H1 (cell line): ENCODE measurements around the gene C18orf63. TPM values are rescaled to one million over a fixed set of nuclear protein-coding genes. Genes with fewer than 3 reads are reported as not detected.
A peak's percentile ranks its signal among the peaks of the same experiment; 100 is the strongest.

Source experiments
- CTCF ChIA-PET: fragments of 300-600 bp; sonication (Branson Sonifier 250); formaldehyde crosslinking; loops from one replicate; lab custom pipeline; 2021; ENCODE audit not compliant: partially characterized antibody; lab: Charles Lee
- POLR2A ChIA-PET: fragments of 300-600 bp; sonication (Branson Sonifier 250); formaldehyde crosslinking; loops from one replicate; lab custom pipeline; 2021; ENCODE audit warnings: inconsistent platforms; ENCODE audit not compliant: partially characterized antibody; lab: Charles Lee
- DNase-seq, 2 experiments: peaks; one replicate each; pipeline versions ENCODE4 v3.0.0 to v3.0.0-alpha.2; 2010 to 2022; ENCODE audit warnings: low spot score in 2 of 2, low read depth in 1 of 2, mixed read lengths in 1 of 2
- FAIRE-seq: peaks from 2 replicates; lab custom pipeline; 2011; peaks lifted over from hg19 to GRCh38; lab: Jason Lieb, UNC
- H2AFZ ChIP-seq: 2 replicates; pipeline ENCODE4 v1.8.1; 2012; ENCODE audit warnings: low read length, inconsistent platforms
- H2AK5ac ChIP-seq: 2 replicates; pipeline ENCODE4 v1.6.1; 2013; ENCODE audit warnings: low read depth, low read length
- H2BK120ac ChIP-seq: replicated peaks from 2 replicates; pipeline ENCODE3; 2013; ENCODE audit warnings: low read depth, low read length, inconsistent platforms
- H2BK12ac ChIP-seq: 2 replicates; pipeline ENCODE4 v1.6.1; 2013; ENCODE audit warnings: low read depth, low read length
- H2BK15ac ChIP-seq: 2 replicates; pipeline ENCODE4 v1.6.1; 2013; ENCODE audit warnings: low read length
- H2BK20ac ChIP-seq: 2 replicates; pipeline ENCODE4 v1.6.1; 2013; ENCODE audit warnings: low read length
- H2BK5ac ChIP-seq: 2 replicates; pipeline ENCODE4 v1.6.1; 2013; ENCODE audit warnings: low read depth, low read length
- H3K14ac ChIP-seq: 2 replicates; pipeline ENCODE4 v1.6.1; 2013; ENCODE audit warnings: inconsistent platforms; ENCODE audit not compliant: insufficient read length
- H3K18ac ChIP-seq: 2 replicates; pipeline ENCODE4 v1.6.1; 2013; ENCODE audit warnings: low read length; ENCODE audit errors: extremely low read depth
- H3K23ac ChIP-seq: 2 replicates; pipeline ENCODE4 v1.6.1; 2013; ENCODE audit warnings: inconsistent platforms; ENCODE audit not compliant: insufficient read length
- H3K23me2 ChIP-seq: 2 replicates; pipeline ENCODE4 v1.6.1; 2013; ENCODE audit warnings: low read depth, low read length
- H3K27ac ChIP-seq: 2 replicates; pipeline ENCODE4 v1.6.1; 2011; ENCODE audit warnings: low read depth, low read length, inconsistent platforms
- H3K27me3 ChIP-seq, 4 experiments: replicated peaks in 1 of 4; 1 replicate in 1 of 4; 2 replicates in 3 of 4; pipeline versions ENCODE4 v1.6.1 to v1.8.1; 2011 to 2013; ENCODE audit warnings: low read length in 3 of 4, mild to moderate bottlenecking in 3 of 4, inconsistent platforms in 2 of 4, mixed read lengths in 2 of 4, moderate library complexity in 1 of 4; ENCODE audit not compliant: control insufficient read depth in 3 of 4, insufficient read depth in 3 of 4; ENCODE audit errors: extremely low read depth in 1 of 4
- H3K36me3 ChIP-seq, 4 experiments: 2 replicates each; pipeline versions ENCODE4 v1.6.1 to v1.8.1; 2011 to 2013; ENCODE audit warnings: mild to moderate bottlenecking in 4 of 4, low read length in 3 of 4, moderate library complexity in 2 of 4, control low read depth in 1 of 4, inconsistent platforms in 1 of 4; ENCODE audit not compliant: insufficient read depth in 4 of 4, control insufficient read depth in 2 of 4
- H3K4ac ChIP-seq: replicated peaks from 2 replicates; pipeline ENCODE3; 2013; ENCODE audit warnings: low read length, low read depth, mixed read lengths, inconsistent platforms; ENCODE audit not compliant: insufficient read length
- H3K4me1 ChIP-seq, 4 experiments: replicated peaks in 1 of 4; 1 replicate in 1 of 4; 2 replicates in 3 of 4; pipeline versions ENCODE4 v1.6.1 to v1.8.1; 2011 to 2013; ENCODE audit warnings: low read length in 3 of 4, inconsistent platforms in 2 of 4, mixed read lengths in 1 of 4; ENCODE audit not compliant: insufficient read depth in 4 of 4, control insufficient read depth in 3 of 4
- H3K4me2 ChIP-seq, 2 experiments: 2 replicates each; pipeline versions ENCODE4 v1.6.1 to v1.8.1; 2011 to 2013; ENCODE audit warnings: low read depth in 2 of 2, low read length in 2 of 2, control low read depth in 1 of 2, inconsistent platforms in 1 of 2, mild to moderate bottlenecking in 1 of 2; ENCODE audit not compliant: insufficient read depth in 1 of 2
- H3K4me3 ChIP-seq, 4 experiments: fragments of 200-600, 300-600 bp in 1 of 4; sonication (generic), shearing (Covaris generic), sonication (Bioruptor Twin) in 1 of 4; 2 replicates each; pipeline versions ENCODE4 v1.5.1 to v1.8.1; 2011 to 2016; ENCODE audit warnings: low read length in 4 of 4, low read depth in 3 of 4, control low read depth in 2 of 4, inconsistent platforms in 2 of 4, mild to moderate bottlenecking in 2 of 4, mixed read lengths in 1 of 4, moderate library complexity in 1 of 4; ENCODE audit not compliant: insufficient read depth in 2 of 4; ENCODE audit errors: extremely low read depth in 1 of 4
- H3K56ac ChIP-seq: replicated peaks from 2 replicates; pipeline ENCODE3; 2013; ENCODE audit warnings: low read depth, mild to moderate bottlenecking, mixed read lengths, low read length, inconsistent platforms; ENCODE audit not compliant: insufficient read length
- H3K79me1 ChIP-seq: 2 replicates; pipeline ENCODE4 v1.6.1; 2013; ENCODE audit warnings: low read depth, low read length, control low read depth
- H3K79me2 ChIP-seq, 2 experiments: 2 replicates each; pipeline versions ENCODE4 v1.6.1 to v1.8.1; 2012 to 2013; ENCODE audit warnings: low read length in 2 of 2, mild to moderate bottlenecking in 2 of 2, inconsistent platforms in 1 of 2; ENCODE audit not compliant: insufficient read depth in 2 of 2, control insufficient read depth in 1 of 2
- H3K9ac ChIP-seq, 4 experiments: replicated peaks in 1 of 4; 1 replicate in 1 of 4; 2 replicates in 3 of 4; pipeline versions ENCODE4 v1.6.1 to v1.8.1; 2011 to 2013; ENCODE audit warnings: low read depth in 3 of 4, low read length in 3 of 4, control low read depth in 2 of 4, mild to moderate bottlenecking in 2 of 4, moderate library complexity in 2 of 4, inconsistent platforms in 1 of 4; ENCODE audit errors: extremely low read depth in 1 of 4
- H3K9me3 ChIP-seq, 2 experiments: 2 replicates each; pipeline versions ENCODE4 v1.6.1 to v1.8.1; 2012 to 2013; ENCODE audit warnings: mild to moderate bottlenecking in 2 of 2, moderate library complexity in 2 of 2, control low read depth in 1 of 2, inconsistent platforms in 1 of 2, low read depth in 1 of 2, low read length in 1 of 2, mixed read lengths in 1 of 2; ENCODE audit not compliant: insufficient read depth in 2 of 2
- H4K20me1 ChIP-seq, 2 experiments: replicated peaks in 1 of 2; 2 replicates each; pipeline versions ENCODE3 to v1.8.1; 2011 to 2013; ENCODE audit warnings: inconsistent platforms in 2 of 2, low read length in 2 of 2, mild to moderate bottlenecking in 1 of 2; ENCODE audit not compliant: insufficient read depth in 2 of 2, control insufficient read depth in 1 of 2
- H4K5ac ChIP-seq: 2 replicates; pipeline ENCODE4 v1.6.1; 2013; ENCODE audit warnings: low read length, low read depth, mixed read lengths, inconsistent platforms; ENCODE audit not compliant: insufficient read length
- H4K8ac ChIP-seq: 2 replicates; pipeline ENCODE4 v1.8.0; 2013; ENCODE audit warnings: mild to moderate bottlenecking, moderate library complexity, low read length, inconsistent platforms; ENCODE audit not compliant: insufficient read depth; ENCODE audit errors: extremely low read depth
- H4K91ac ChIP-seq: replicated peaks from 2 replicates; pipeline ENCODE3; 2013; ENCODE audit warnings: low read length, mixed read lengths, inconsistent platforms; ENCODE audit not compliant: insufficient read length
- CEBPB ChIP-seq: IDR thresholded peaks from 2 replicates; pipeline ENCODE4 v1.6.1; 2012; ENCODE audit warnings: low read depth, low read length
- CHD2 ChIP-seq: IDR thresholded peaks from 2 replicates; pipeline ENCODE4 v1.6.1; 2012; ENCODE audit warnings: low read length, improper control_type of control experiment
- CTBP2 ChIP-seq: IDR thresholded peaks from 2 replicates; pipeline ENCODE4 v1.7.0; 2011; ENCODE audit warnings: borderline replicate concordance, mild to moderate bottlenecking, moderate library complexity, mixed read lengths, low read length; ENCODE audit not compliant: insufficient read depth, insufficient read length
- EP300 ChIP-seq, 2 experiments: IDR thresholded peaks; 1 replicate in 1 of 2; 2 replicates in 1 of 2; pipeline ENCODE4 v1.6.1; 2011 to 2012; ENCODE audit warnings: low read depth in 2 of 2, low read length in 2 of 2, mild to moderate bottlenecking in 2 of 2, borderline replicate concordance in 1 of 2, inconsistent platforms in 1 of 2, moderate library complexity in 1 of 2
- HDAC6 ChIP-seq: IDR thresholded peaks from one replicate; pipeline ENCODE4 v1.7.1; 2012; ENCODE audit warnings: low read depth, mild to moderate bottlenecking, inconsistent platforms, low read length, moderate library complexity
- NANOG ChIP-seq: IDR thresholded peaks from 2 replicates; pipeline ENCODE4 v1.6.1; 2011; ENCODE audit warnings: low read length, low read depth, mild to moderate bottlenecking, inconsistent platforms; ENCODE audit not compliant: insufficient read depth, poor library complexity, severe bottlenecking
- POLR2A ChIP-seq, 2 experiments: IDR thresholded peaks; 1 replicate in 1 of 2; 2 replicates in 1 of 2; pipeline ENCODE4 v1.6.1; 2011; ENCODE audit warnings: low read depth in 2 of 2, low read length in 2 of 2, mild to moderate bottlenecking in 2 of 2; ENCODE audit errors: control extremely low read depth in 1 of 2
- RXRA ChIP-seq: IDR thresholded peaks from 2 replicates; pipeline ENCODE4 v1.6.1; 2011; ENCODE audit warnings: low read depth, mild to moderate bottlenecking, low read length, moderate library complexity; ENCODE audit not compliant: insufficient read depth
- SAP30 ChIP-seq: fragments of 300-600 bp; sonication (generic); IDR thresholded peaks from 2 replicates; pipeline ENCODE4 v1.7.1; 2012; ENCODE audit warnings: low read length, moderate library complexity, mild to moderate bottlenecking, inconsistent platforms; ENCODE audit not compliant: insufficient read depth, insufficient replicate concordance
- SP2 ChIP-seq: IDR thresholded peaks from 2 replicates; pipeline ENCODE4 v1.6.1; 2012; ENCODE audit warnings: mild to moderate bottlenecking, low read length, inconsistent platforms
- TAF1 ChIP-seq: IDR thresholded peaks from 2 replicates; pipeline ENCODE4 v1.6.1; 2011; ENCODE audit warnings: mild to moderate bottlenecking, low read depth, low read length
- USF2 ChIP-seq: IDR thresholded peaks from 2 replicates; pipeline ENCODE4 v1.6.1; 2011; ENCODE audit warnings: low read length, improper control_type of control experiment
- ZNF274 ChIP-seq: IDR thresholded peaks from 2 replicates; pipeline ENCODE4 v1.7.0; 2012; ENCODE audit warnings: low read length, borderline replicate concordance; ENCODE audit errors: extremely low read depth
- WGBS, 2 experiments: shearing (Covaris generic) in 1 of 2; methylation state at CpG; one replicate each; pipeline versions ENCODE4 v1.1.6 to v1.1.7; 2013 to 2015; ENCODE audit warnings: low lambda C conversion rate in 2 of 2, mixed read lengths in 2 of 2, inconsistent platforms in 1 of 2, low coverage in 1 of 2, missing lambda C conversion rate in 1 of 2; ENCODE audit not compliant: insufficient replicate concordance in 2 of 2, insufficient coverage in 1 of 2, insufficient read length in 1 of 2; ENCODE audit errors: extremely low coverage in 1 of 2, missing lambda C conversion rate in 1 of 2; 5-methylcytosine and 5-hydroxymethylcytosine counted together
- polyA plus RNA-seq, 7 experiments: library from polyadenylated mRNA; depleted of rRNA in 3 of 7; stranded (reverse) in 5 of 7; unstranded in 2 of 7; fragments of >200 nt in 5 of 7; fragments of 200-250 nt in 2 of 7; gene quantifications; 1 replicate in 5 of 7; 2 replicates in 1 of 7; 4 replicates in 1 of 7; pipeline versions ENCODE4 v1.2.1 to v1.2.3, GENCODE V29; 2011 to 2013; ENCODE audit warnings: missing spikeins in 2 of 7, mixed read lengths in 2 of 7
- total RNA-seq: library from RNA; stranded (reverse); fragmentation: NEBNext Ultra II Directional; extraction: Animal tissue kit (Norgen Biotek cat#: 25700); gene quantifications from 2 replicates; pipeline ENCODE4 v1.2.1, GENCODE V29; 2021

C18orf63 gene
- total and polyA plus RNA-seq, 2 of the 8 experiments (the other 6 are each of a cell fraction or from before 2014, with no cell fraction given) = not detected

GRCh38 chr18:74275736-74276135 lies 39.9 kb upstream of the C18orf63 start:
- no peak overlapping the region for H3K23ac ChIP-seq
- TF ChIP-seq POLR2A (IDR thresholded peaks at IDR 0.05; ENCODE audit: control extremely low read depth in 1 of 2, low read depth in 2 of 2, low read length in 2 of 2) = no peak
- TF ChIP-seq ZNF274 = no peak
- no peak for TF ChIP-seq CTBP2
- no peak for TF ChIP-seq RXRA
- no peak for TF ChIP-seq CHD2
- no peak for TF ChIP-seq SAP30
- no peak for TF ChIP-seq USF2
- no peak for TF ChIP-seq HDAC6
- no peak for TF ChIP-seq CEBPB
- TF ChIP-seq TAF1 = no peak
- TF ChIP-seq EP300 (IDR thresholded peaks at IDR 0.05; ENCODE audit: borderline replicate concordance in 1 of 2, low read depth in 2 of 2, low read length in 2 of 2) = no peak
- no peak for TF ChIP-seq SP2
- no peak for TF ChIP-seq NANOG

More at GRCh38 chr18:74275736-74276135, 39.9 kb upstream of the C18orf63 start:
- no peaks in the 10 kb centered on the region for H3K36me3 ChIP-seq
- H3K14ac ChIP-seq = no peak overlapping the region
- H3K27me3 ChIP-seq = no peaks in the 10 kb centered on the region
- H3K56ac ChIP-seq = no peak overlapping the region
- H3K9ac ChIP-seq = no peak overlapping the region
- no peak overlapping the region for H3K4me3 ChIP-seq
- peaks cover 0 to 95% of the 10 kb centered on the region in 2 experiments; a peak in 3 of 4 replicates for H3K79me2 ChIP-seq
- H3K4ac ChIP-seq = no peak overlapping the region
- no peak overlapping the region for H4K5ac ChIP-seq
- H2BK15ac ChIP-seq = 0 out of 2 replicates have a peak overlapping the region, but pooled peaks have one; percentile 20
- no peak overlapping the region for H2BK5ac ChIP-seq
- H2BK20ac ChIP-seq = no peak overlapping the region
- no peaks in the 10 kb centered on the region for H4K20me1 ChIP-seq
- H3K9me3 ChIP-seq = no peaks in the 10 kb centered on the region
- no peaks in the 10 kb centered on the region for H3K23me2 ChIP-seq
- H2BK12ac ChIP-seq = no peak overlapping the region
- no peak overlapping the region for H3K18ac ChIP-seq
- H2BK120ac ChIP-seq = no peak overlapping the region
- H3K4me2 ChIP-seq = no peak overlapping the region
- no peak overlapping the region for H4K91ac ChIP-seq
- no peak for DNase-seq
- no peak overlapping the region for H2AK5ac ChIP-seq
- H4K8ac ChIP-seq = no peak overlapping the region
- H3K79me1 ChIP-seq = peaks cover 8% of the 10 kb centered on the region; the same call in 1 of the 2 replicates
- CTCF ChIA-PET = interaction anchor here (0.7 to 2.0 kb wide), 9 partner anchors 9 to 67 kb away, joined by 3 to 4 read pairs (median 3); no protein-coding TSS in a partner anchor
- no peak overlapping the region for H3K27ac ChIP-seq
- POLR2A ChIA-PET = interaction anchor here (0.8 to 2.3 kb wide), 4 partner anchors 10 to 16 kb away, joined by 3 to 6 read pairs (median 4); partner anchors contain the start of gene CYB5A
- FAIRE-seq = no peak
- peaks cover 0 to 10% (median 7%) of the 10 kb centered on the region in 4 experiments for H3K4me1 ChIP-seq
- H2AFZ ChIP-seq = no peak overlapping the region
- WGBS, 2 experiments = 97% methylated on average over 10 of the region's 11 CpGs; no CpG with 5 or more reads in 1 of the 2 experiments
